NCI-H146 treated with DMSO at 0.1 percent for 48 hours (cell line): Measurements from ENCODE around the gene CDH22.

Experiments used
- DNase-seq: peaks from one replicate; lab custom pipeline; 2025; ENCODE audit not compliant: unreplicated experiment; lab: John Stamatoyannopoulos, UW

The CDH22 gene

DNA sequence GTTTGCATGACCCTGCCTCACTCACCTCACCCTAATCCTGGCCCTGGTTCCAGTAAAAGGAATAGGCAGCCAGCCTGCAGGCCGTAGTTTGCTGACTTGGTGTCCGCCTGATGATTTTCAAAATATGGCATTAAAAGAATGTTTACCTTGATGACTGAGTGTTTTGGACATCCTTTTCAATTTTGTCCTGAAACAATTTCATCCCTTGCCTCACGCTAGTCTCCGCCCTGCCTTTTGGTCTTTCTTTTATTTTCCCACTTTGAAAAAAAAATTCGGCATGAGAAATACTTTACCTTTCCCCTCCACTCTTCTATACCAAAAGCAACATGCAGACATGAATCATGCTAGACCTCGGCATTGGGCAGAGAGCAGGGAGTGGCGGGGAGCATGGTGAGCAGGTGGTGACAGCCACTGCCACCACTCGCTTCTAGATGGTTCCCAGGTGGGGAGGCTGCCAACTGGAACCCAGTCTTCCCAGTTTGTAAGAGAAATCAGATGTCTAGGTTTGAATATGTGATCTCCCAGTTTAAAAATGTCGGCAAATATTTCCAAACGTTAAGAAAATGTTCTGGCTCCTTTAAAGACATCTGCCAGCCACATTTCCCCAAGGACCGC, 180.8 kb downstream of the CDH22 start:
- DNase-seq = no peak

DNA sequence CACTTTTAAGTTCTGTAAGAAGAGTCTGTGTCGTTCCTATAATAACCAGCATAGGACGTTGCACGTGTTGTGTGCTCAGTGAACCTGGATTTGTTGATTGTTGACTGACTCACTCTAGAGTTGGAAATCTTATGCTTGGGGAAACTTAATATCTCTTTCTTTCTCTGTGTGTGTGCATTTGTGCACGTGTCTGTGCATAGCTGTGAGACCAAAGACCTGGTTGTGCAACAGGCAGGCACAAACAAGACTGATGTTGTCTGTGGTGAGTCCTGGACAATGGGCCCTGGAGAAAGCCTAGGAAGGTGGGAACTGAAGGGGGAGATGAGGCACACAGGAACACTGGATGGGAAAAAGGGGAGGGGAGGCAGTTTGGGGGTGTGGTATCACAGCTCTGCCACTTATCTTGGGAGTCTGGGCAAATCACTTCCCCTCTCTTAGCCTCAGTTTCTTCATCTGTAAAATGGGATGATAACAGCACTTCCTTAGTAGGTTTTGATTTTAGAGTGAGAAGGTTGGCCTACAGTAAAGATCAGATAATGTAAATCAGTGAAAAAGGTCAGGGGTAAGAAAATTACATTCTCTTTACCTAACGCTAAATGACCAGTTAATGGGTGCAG, 181.8 kb downstream of the CDH22 start:
- DNase-seq = no peak
